Measurements from ENCODE around the gene ZCWPW2. TPM values are rescaled to one million over a fixed set of nuclear protein-coding genes. Genes with fewer than 3 reads are reported as not detected.

Gene ZCWPW2
- total and polyA plus RNA-seq, 2 experiments from 2014 or later = 2.1 to 3.5 TPM

DNA sequence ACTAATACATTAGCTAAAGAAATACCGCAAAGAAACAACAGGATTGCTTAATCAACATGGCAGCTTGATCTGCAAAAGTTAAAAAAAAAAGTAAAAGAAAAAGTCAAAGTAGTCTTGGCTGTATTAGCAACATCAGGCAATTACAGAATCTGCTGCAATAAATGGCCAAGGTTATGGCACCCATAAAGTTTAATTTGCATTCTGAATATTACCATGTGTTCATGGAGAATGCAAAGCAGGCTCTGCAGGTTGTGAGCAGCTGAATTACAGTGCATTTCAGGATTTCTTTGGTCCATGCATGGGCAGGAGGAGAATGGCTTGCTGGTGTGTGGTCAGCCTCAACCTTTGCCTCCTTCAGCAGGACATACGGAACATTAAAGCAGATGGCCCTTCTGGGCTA, 199.2 kb downstream of the ZCWPW2 start:
- no peak overlapping the region for H3K27ac ChIP-seq
- in situ Hi-C loops (cut with MboI) = no loop called here
- no peak overlapping the region for H3K4me3 ChIP-seq
- WGBS, 2 experiments (ENCODE audit: low coverage in 1 of 2, low lambda C conversion rate in 2 of 2, missing lambda C conversion rate in 2 of 2) = 40 to 62% methylated on average over 2 of the region's 2 CpGs
- no peaks in the 10 kb centered on the region for H3K27me3 ChIP-seq (replicated peaks; ENCODE audit: insufficient read depth)
- H3K79me2 ChIP-seq (ENCODE audit: insufficient read depth) = no peaks in the 10 kb centered on the region
- DNase-seq = no peak
- no peak overlapping the region for H3K9ac ChIP-seq
- H3K9me3 ChIP-seq (ENCODE audit: low read depth) = no peaks in the 10 kb centered on the region
- H3K4me1 ChIP-seq (ENCODE audit: insufficient read depth) = no peaks in the 10 kb centered on the region
- no peaks in the 10 kb centered on the region for H3F3A ChIP-seq (ENCODE audit: insufficient read depth)
- H3K9me2 ChIP-seq (ENCODE audit: insufficient read depth) = no peaks in the 10 kb centered on the region
- H4K20me1 ChIP-seq (ENCODE audit: insufficient read depth) = no peaks in the 10 kb centered on the region
- no peak overlapping the region for H2AFZ ChIP-seq
- H3K4me2 ChIP-seq (ENCODE audit: unreplicated experiment) = no peak overlapping the region
- TF ChIP-seq EZH2phosphoT487 (IDR thresholded peaks at IDR 0.05; ENCODE audit: insufficient read depth, low read depth) (no peak), EZH2 (IDR thresholded peaks at IDR 0.05; ENCODE audit: insufficient read depth, poor library complexity, severe bottlenecking) (no peak)
- no peaks in the 10 kb centered on the region for H3K36me3 ChIP-seq (ENCODE audit: low read depth)

- no peaks in the 10 kb centered on the region for H3K27me3 ChIP-seq (replicated peaks; ENCODE audit: insufficient read depth)
- in situ Hi-C loops (cut with MboI) = no loop called here
Measured at GRCh38 chr3:28553175-28553574, 204.7 kb downstream of the ZCWPW2 start.

GRCh38 chr3:28556195-28556594, 207.7 kb downstream of the ZCWPW2 start:
- H3F3A ChIP-seq (ENCODE audit: insufficient read depth) = no peaks in the 10 kb centered on the region
- no peak overlapping the region for H3K4me2 ChIP-seq (ENCODE audit: unreplicated experiment)
- H3K9me3 ChIP-seq (ENCODE audit: low read depth) = no peaks in the 10 kb centered on the region
- no peak for TF ChIP-seq EZH2 (IDR thresholded peaks at IDR 0.05; ENCODE audit: insufficient read depth, poor library complexity, severe bottlenecking)
- TF ChIP-seq EZH2phosphoT487 (IDR thresholded peaks at IDR 0.05; ENCODE audit: insufficient read depth, low read depth) = no peak
- H3K27ac ChIP-seq = no peak overlapping the region
- H4K20me1 ChIP-seq (ENCODE audit: insufficient read depth) = no peaks in the 10 kb centered on the region
- no peak for DNase-seq
- H3K36me3 ChIP-seq (ENCODE audit: low read depth) = no peaks in the 10 kb centered on the region
- WGBS, 2 experiments (ENCODE audit: low coverage in 1 of 2, low lambda C conversion rate in 2 of 2, missing lambda C conversion rate in 2 of 2) = 18 to 21% methylated on average over 1 of the region's 1 CpG
- no peaks in the 10 kb centered on the region for H3K27me3 ChIP-seq (replicated peaks; ENCODE audit: insufficient read depth)
- no peak overlapping the region for H3K4me3 ChIP-seq
- H3K9me2 ChIP-seq (ENCODE audit: insufficient read depth) = no peaks in the 10 kb centered on the region
- H3K4me1 ChIP-seq (ENCODE audit: insufficient read depth) = no peaks in the 10 kb centered on the region
- in situ Hi-C loops (cut with MboI) = no loop called here
- no peaks in the 10 kb centered on the region for H3K79me2 ChIP-seq (ENCODE audit: insufficient read depth)
- H2AFZ ChIP-seq = no peak overlapping the region
- no peak overlapping the region for H3K9ac ChIP-seq

More at GRCh38 chr3:28553175-28553574, 204.7 kb downstream of the ZCWPW2 start:
- Histone ChIP-seq H3K9me2 (ENCODE audit: insufficient read depth) (no peaks in the 10 kb centered on the region), H3K27ac (no peak overlapping the region), H3F3A (ENCODE audit: insufficient read depth) (no peaks in the 10 kb centered on the region), H3K9ac (no peak overlapping the region), H3K4me3 (no peak overlapping the region), H4K20me1 (ENCODE audit: insufficient read depth) (no peaks in the 10 kb centered on the region), H3K9me3 (ENCODE audit: low read depth) (no peaks in the 10 kb centered on the region), H3K79me2 (ENCODE audit: insufficient read depth) (no peaks in the 10 kb centered on the region), H2AFZ (no peak overlapping the region), H3K4me1 (ENCODE audit: insufficient read depth) (no peaks in the 10 kb centered on the region), H3K4me2 (ENCODE audit: unreplicated experiment) (no peak overlapping the region), H3K36me3 (ENCODE audit: low read depth) (no peaks in the 10 kb centered on the region)
- 31 to 42% methylated on average over 3 of the region's 3 CpGs for WGBS, 2 experiments (ENCODE audit: low coverage in 1 of 2, low lambda C conversion rate in 2 of 2, missing lambda C conversion rate in 2 of 2)
- DNase-seq = no peak
- TF ChIP-seq EZH2 (IDR thresholded peaks at IDR 0.05; ENCODE audit: insufficient read depth, poor library complexity, severe bottlenecking) = no peak
- no peak for TF ChIP-seq EZH2phosphoT487 (IDR thresholded peaks at IDR 0.05; ENCODE audit: insufficient read depth, low read depth)

DNA sequence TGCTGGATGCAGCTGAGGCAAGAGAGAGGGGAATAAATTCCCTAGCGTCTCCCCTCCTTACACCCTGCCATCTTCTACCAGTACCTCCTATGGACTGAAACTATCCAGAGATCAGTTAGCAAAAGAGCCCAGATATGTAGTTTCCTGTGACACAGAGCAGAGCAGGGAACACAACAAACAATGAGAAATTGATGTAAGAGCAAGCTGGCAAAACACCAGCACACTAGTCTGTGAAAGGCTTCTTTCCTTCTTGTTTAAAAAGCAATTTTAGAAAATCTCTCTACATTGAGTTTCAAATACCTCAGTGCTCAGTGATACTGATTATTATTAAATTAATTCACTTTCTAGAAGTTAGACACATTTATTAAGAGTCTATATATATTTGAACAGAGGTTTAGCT, 215.7 kb downstream of the ZCWPW2 start:
- Histone ChIP-seq H3K27ac (no peak overlapping the region), H3K4me1 (ENCODE audit: insufficient read depth) (no peaks in the 10 kb centered on the region), H3K9me2 (ENCODE audit: insufficient read depth) (no peaks in the 10 kb centered on the region), H3K9me3 (ENCODE audit: low read depth) (no peaks in the 10 kb centered on the region), H3K36me3 (ENCODE audit: low read depth) (no peaks in the 10 kb centered on the region), H3K27me3 (replicated peaks; ENCODE audit: insufficient read depth) (no peaks in the 10 kb centered on the region), H3F3A (ENCODE audit: insufficient read depth) (no peaks in the 10 kb centered on the region), H4K20me1 (ENCODE audit: insufficient read depth) (no peaks in the 10 kb centered on the region), H3K9ac (no peak overlapping the region), H2AFZ (no peak overlapping the region), H3K4me3 (no peak overlapping the region), H3K4me2 (ENCODE audit: unreplicated experiment) (no peak overlapping the region), H3K79me2 (ENCODE audit: insufficient read depth) (no peaks in the 10 kb centered on the region)
- in situ Hi-C loops (cut with MboI) = no loop called here
- TF ChIP-seq EZH2phosphoT487 (IDR thresholded peaks at IDR 0.05; ENCODE audit: insufficient read depth, low read depth) = no peak
- no peak for TF ChIP-seq EZH2 (IDR thresholded peaks at IDR 0.05; ENCODE audit: insufficient read depth, poor library complexity, severe bottlenecking)
- 0% methylated on average over 1 of the region's 1 CpG for WGBS, 2 experiments (ENCODE audit: low coverage in 1 of 2, low lambda C conversion rate in 2 of 2, missing lambda C conversion rate in 2 of 2)
- no peak for DNase-seq

DNA sequence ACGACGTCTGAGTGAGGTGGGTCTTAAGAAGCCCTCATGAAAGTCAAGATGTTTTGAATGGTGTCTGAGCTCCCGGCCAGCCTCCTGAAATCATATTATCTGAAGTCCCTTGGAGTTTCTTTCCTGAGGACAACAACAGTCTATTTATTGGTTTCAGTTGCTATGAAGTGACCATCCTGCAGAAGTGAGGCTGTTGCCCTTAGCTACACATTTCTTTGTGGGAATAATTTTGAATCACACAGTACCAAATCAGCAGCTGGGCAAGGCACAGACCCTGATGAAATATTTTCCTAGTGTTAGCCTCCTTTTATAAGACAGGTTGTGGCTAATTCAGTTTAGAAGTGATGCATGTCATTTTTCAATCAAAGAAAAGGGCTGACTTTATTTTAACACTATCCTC, 220.8 kb downstream of the ZCWPW2 start:
- Histone ChIP-seq H3K36me3 (ENCODE audit: low read depth) (no peaks in the 10 kb centered on the region), H4K20me1 (ENCODE audit: insufficient read depth) (no peaks in the 10 kb centered on the region), H3F3A (ENCODE audit: insufficient read depth) (no peaks in the 10 kb centered on the region), H3K4me3 (no peak overlapping the region), H2AFZ (no peak overlapping the region), H3K79me2 (ENCODE audit: insufficient read depth) (no peaks in the 10 kb centered on the region), H3K9me2 (ENCODE audit: insufficient read depth) (no peaks in the 10 kb centered on the region), H3K4me1 (ENCODE audit: insufficient read depth) (no peaks in the 10 kb centered on the region), H3K27ac (no peak overlapping the region), H3K9me3 (ENCODE audit: low read depth) (no peaks in the 10 kb centered on the region), H3K27me3 (replicated peaks; ENCODE audit: insufficient read depth) (peaks cover 14% of the 10 kb centered on the region), H3K4me2 (ENCODE audit: unreplicated experiment) (no peak overlapping the region), H3K9ac (no peak overlapping the region)
- no peak for DNase-seq
- no peak for TF ChIP-seq EZH2phosphoT487 (IDR thresholded peaks at IDR 0.05; ENCODE audit: insufficient read depth, low read depth)
- no peak for TF ChIP-seq EZH2 (IDR thresholded peaks at IDR 0.05; ENCODE audit: insufficient read depth, poor library complexity, severe bottlenecking)
- in situ Hi-C loops (cut with MboI) = no loop called here
- WGBS, 2 experiments (ENCODE audit: low coverage in 1 of 2, low lambda C conversion rate in 2 of 2, missing lambda C conversion rate in 2 of 2) = 82 to 83% methylated on average over 3 of the region's 3 CpGs
